Right lobe of liver (tissue), 6 donors: Measurements from ENCODE around the gene ITSN1. TPM values are rescaled to one million over a fixed set of nuclear protein-coding genes. Genes with fewer than 3 reads are reported as not detected.

ENCODE experiments used
- ATAC-seq, 4 donors: fragments of 200-7000 bp; cut with Tn5 transposase; one replicate each; pipeline ENCODE4 v1.9.1; 2020; ENCODE audit warnings: mild to moderate bottlenecking in 4 of 4, moderate library complexity in 4 of 4
- DNase-seq, 3 donors: peaks; one replicate each; pipeline ENCODE4 v3.0.0-alpha.2; 2020
- H3K27ac ChIP-seq, 3 donors: fragments of 200-600 bp; one replicate each; pipeline ENCODE4 v1.8.0; 2022
- H3K27me3 ChIP-seq, 2 donors: fragments of 200-600 bp; one replicate each; pipeline ENCODE4 v1.8.0; 2022
- H3K36me3 ChIP-seq, 4 donors: fragments of 200-600 bp; sonication (generic) in 1 of 4; one replicate each; pipeline versions ENCODE4 v1.5.1 to v1.8.0; 2017 to 2022; ENCODE audit warnings: control low read depth in 1 of 4
- H3K4me1 ChIP-seq, 4 donors: fragments of 200-600 bp; sonication (generic) in 1 of 4; one replicate each; pipeline versions ENCODE4 v1.5.1 to v1.8.0; 2017 to 2022; ENCODE audit warnings: control low read depth in 1 of 4
- H3K4me3 ChIP-seq, 3 donors: fragments of 200-600 bp; one replicate each; pipeline ENCODE4 v1.8.0; 2022
- H3K9me3 ChIP-seq, 4 donors: fragments of 200-600 bp; sonication (generic) in 1 of 4; one replicate each; pipeline versions ENCODE4 v1.5.1 to v1.8.0; 2017 to 2022; ENCODE audit warnings: control low read depth in 1 of 4
- CTCF ChIP-seq, 4 donors: fragments of 200-600 bp in 3 of 4; fragments of 450-650 bp in 1 of 4; IDR thresholded peaks; one replicate each; pipeline versions ENCODE4 v1.5.1 to v1.8.0; 2016 to 2022; ENCODE audit warnings: antibody characterized with exemption in 4 of 4, mild to moderate bottlenecking in 2 of 4
- POLR2A ChIP-seq: fragments of 450-650 bp; IDR thresholded peaks from one replicate; pipeline ENCODE4 v1.6.1; 2017; ENCODE audit warnings: antibody characterized with exemption, mild to moderate bottlenecking
- WGBS: methylation state at CpG from one replicate; pipeline ENCODE4 v1.1.6; 2018; ENCODE audit warnings: low coverage, low lambda C conversion rate; ENCODE audit not compliant: insufficient coverage; ENCODE audit errors: missing lambda C conversion rate; 5-methylcytosine and 5-hydroxymethylcytosine counted together
- intact Hi-C, 2 donors: fragments of 100-400 bp; cut with DNase I; formaldehyde crosslinking; loops; one replicate each; pipeline versions ENCODE4 v1.11.2 to v1.14.1; 2022
- total RNA-seq, 6 experiments: library from RNA; depleted of rRNA in 2 of 6; stranded (reverse); fragments of >200 nt in 2 of 6; fragmentation: NEBNext Ultra II Directional in 3 of 6; extraction: Animal tissue kit (Norgen Biotek cat#: 25700) in 3 of 6; gene quantifications; one replicate each; pipeline versions ENCODE4 v1.1.0 to v1.2.4, GENCODE V29; 2016 to 2023
- donor health status: DM: no; HTN: yes; CAD: no.
- donor health status: DM: no; HTN: no; CAD: no.
- donor health status: DM: no; HTN: no; CAD: no.
- donor health status: DM: no; HTN: yes; CAD: no.
- donor health status: DM: no; HTN: yes; CAD: no.

Gene ITSN1
- total RNA-seq, 6 experiments from 2014 or later: 27.8 to 63.1 (median 33.8) TPM

- no peaks in the 10 kb centered on the region for H3K27me3 ChIP-seq
- H3K4me1 ChIP-seq: peaks cover 0 to 18% (median 9%) of the 10 kb centered on the region in 4 donors
- no peaks in the 10 kb centered on the region for H3K9me3 ChIP-seq
- peak overlapping the region; percentile 58 to 86 (median 85) for H3K4me3 ChIP-seq
- no peaks in the 10 kb centered on the region for H3K36me3 ChIP-seq
- WGBS: 16% methylated on average over 18 of the region's 18 CpGs
- DNase-seq (no peak), ATAC-seq (no peak)
- intact Hi-C loops: no loop called here
- no peak for TF ChIP-seq CTCF (IDR thresholded peaks at IDR 0.05)
- TF ChIP-seq POLR2A: no peak
- H3K27ac ChIP-seq: peak overlapping the region; percentile 59 to 76 (median 59)
These were observed 1.5 kb upstream of the ITSN1 start for GRCh38 chr21:33640697-33641351.

- Histone ChIP-seq H3K36me3 (no peaks in the 10 kb centered on the region), H3K27me3 (no peaks in the 10 kb centered on the region), H3K4me1 (peaks cover 0 to 25% (median 12%) of the 10 kb centered on the region in 4 donors), H3K9me3 (no peaks in the 10 kb centered on the region), H3K4me3 (peak within 1 kb of the TSS; percentile 76 to 86 (median 85)), H3K27ac (peak within 1 kb of the TSS; percentile 75 to 87 (median 82))
- ATAC-seq (peak; percentile 78 to 87 (median 81)), DNase-seq (peak; percentile 100)
- WGBS: 0% methylated on average over 22 of the region's 38 CpGs
- intact Hi-C loops: no loop called here
- TF ChIP-seq CTCF (IDR thresholded peaks at IDR 0.05) (no peak), POLR2A (peak; percentile 88)
These were observed 812 bp upstream of the ITSN1 start, which contains the start of gene CRYZL1 for GRCh38 chr21:33641352-33642026. TSS of gene CRYZL1 (minus strand) at chr21:33641741. CDS start at chr21:33631551, 10,190 bp downstream.

- Histone ChIP-seq H3K4me1 (peaks cover 0 to 34% (median 13%) of the 10 kb centered on the region in 4 donors), H3K27me3 (no peaks in the 10 kb centered on the region), H3K9me3 (no peaks in the 10 kb centered on the region), H3K27ac (peak overlapping the region; percentile 75 to 87 (median 82)), H3K36me3 (no peaks in the 10 kb centered on the region), H3K4me3 (peak overlapping the region; percentile 76 to 86 (median 85))
- WGBS: under 1% methylated on average over 18 of the region's 78 CpGs
- DNase-seq (peak; percentile 51 to 68 (median 56)), ATAC-seq (no peak)
- TF ChIP-seq CTCF (IDR thresholded peaks at IDR 0.05) (no peak), POLR2A (no peak)
- intact Hi-C loops: no loop called here
These were observed 776 bp downstream of the ITSN1 start for GRCh38 chr21:33642896-33643657.

- no peak for DNase-seq
- intact Hi-C loops: no loop called here
These were observed 1.5 kb downstream of the ITSN1 start for GRCh38 chr21:33643658-33644311.

More at GRCh38 chr21:33643658-33644311, 1.5 kb downstream of the ITSN1 start:
- H3K36me3 ChIP-seq: no peaks in the 10 kb centered on the region
- H3K9me3 ChIP-seq: no peaks in the 10 kb centered on the region
- H3K27ac ChIP-seq: peak overlapping the region; percentile 75 to 87 (median 82)
- WGBS: 7% methylated on average over 7 of the region's 7 CpGs
- peaks cover 0 to 34% (median 13%) of the 10 kb centered on the region in 4 donors for H3K4me1 ChIP-seq
- H3K4me3 ChIP-seq: peak overlapping the region; percentile 76 to 86 (median 85)
- no peak for ATAC-seq
- H3K27me3 ChIP-seq: no peaks in the 10 kb centered on the region
- TF ChIP-seq POLR2A (peak; percentile 32), CTCF (IDR thresholded peaks at IDR 0.05) (no peak)
